HG03342 (cell line): Measurements from ENCODE around the gene PTPRZ1.

Source experiments
- ATAC-seq: cut with Tn5 transposase; IDR thresholded peaks from one replicate; pipeline ENCODE4 v1.9.1; 2021; ENCODE audit warnings: mild to moderate bottlenecking, moderate library complexity; ENCODE audit not compliant: unreplicated experiment

PTPRZ1 gene

GRCh38 chr7:121953164-121953563 is 80.2 kb downstream of the PTPRZ1 start:
- no peak for ATAC-seq

- ATAC-seq: no peak
Measured at GRCh38 chr7:121953601-121954000, 80.6 kb downstream of the PTPRZ1 start.

GRCh38 chr7:121954803-121955202 is 81.8 kb downstream of the PTPRZ1 start:
- ATAC-seq: peak; percentile 51

- ATAC-seq: no peak
Measured at GRCh38 chr7:121957626-121958025, 84.7 kb downstream of the PTPRZ1 start.

- no peak for ATAC-seq
Measured at GRCh38 chr7:121960678-121961077, 87.7 kb downstream of the PTPRZ1 start.

GRCh38 chr7:121961089-121961867 is 88.3 kb downstream of the PTPRZ1 start:
- ATAC-seq: no peak

GRCh38 chr7:121966276-121966934 is 93.4 kb downstream of the PTPRZ1 start:
- no peak for ATAC-seq

GRCh38 chr7:121966935-121967332 is 94.0 kb downstream of the PTPRZ1 start:
- no peak for ATAC-seq

GRCh38 chr7:121985476-121986030 is 112.6 kb downstream of the PTPRZ1 start:
- no peak for ATAC-seq

- no peak for ATAC-seq
Measured at GRCh38 chr7:121992068-121992467, 119.1 kb downstream of the PTPRZ1 start.

GRCh38 chr7:121994625-121995410 is 121.9 kb downstream of the PTPRZ1 start:
- peak; percentile 95 for ATAC-seq

- ATAC-seq: no peak
Measured at GRCh38 chr7:122006687-122007086, 133.7 kb downstream of the PTPRZ1 start.

- ATAC-seq: no peak
Measured at GRCh38 chr7:122010116-122010515, 137.2 kb downstream of the PTPRZ1 start.

- ATAC-seq: no peak
Measured at GRCh38 chr7:122013065-122013464, 140.1 kb downstream of the PTPRZ1 start.

GRCh38 chr7:122013630-122014029 is 140.7 kb downstream of the PTPRZ1 start:
- ATAC-seq: no peak

GRCh38 chr7:122014697-122015096 is 141.7 kb downstream of the PTPRZ1 start:
- no peak for ATAC-seq

- ATAC-seq: no peak
Measured at GRCh38 chr7:122018032-122018431, 145.1 kb downstream of the PTPRZ1 start.

- ATAC-seq: no peak
Measured at GRCh38 chr7:122027058-122027457, 154.1 kb downstream of the PTPRZ1 start.

GRCh38 chr7:122033641-122034040 is 160.7 kb downstream of the PTPRZ1 start:
- no peak for ATAC-seq

- no peak for ATAC-seq
Measured at GRCh38 chr7:122035876-122036275, 162.9 kb downstream of the PTPRZ1 start.

- ATAC-seq: no peak
Measured at GRCh38 chr7:122038134-122038533, 165.2 kb downstream of the PTPRZ1 start.
